CD4-positive, alpha-beta T cell (primary cell): ENCODE measurements around the gene DYSF. TPM values are rescaled to one million over a fixed set of nuclear protein-coding genes. Genes with fewer than 3 reads are reported as not detected.
A peak's percentile ranks its signal among the peaks of the same experiment; 100 is the strongest.

ENCODE experiments used
- ATAC-seq: fragments of 200-7000 bp; cut with Tn5 transposase; one replicate; pipeline ENCODE4 v1.10.0; 2022; ENCODE audit warnings: mild to moderate bottlenecking; ENCODE audit not compliant: poor library complexity
- CTCF ChIA-PET: fragments of 350-600 bp; sonication (Branson Sonifier 250); formaldehyde crosslinking; loops from one replicate; lab custom pipeline; 2021; ENCODE audit warnings: antibody characterized with exemption, inconsistent platforms; lab: Charles Lee
- POLR2A ChIA-PET: fragments of 350-600 bp; sonication (Branson Sonifier 250); formaldehyde crosslinking; loops from one replicate; lab custom pipeline; 2021; ENCODE audit warnings: antibody characterized with exemption, inconsistent platforms; lab: Charles Lee
- DNase-seq, 14 experiments: peaks; one replicate each; pipeline ENCODE4 v3.0.0-alpha.2; 2013 to 2020; ENCODE audit warnings: mixed read lengths in 2 of 14
- H3K27ac ChIP-seq, 2 donors: one replicate each; pipeline versions ENCODE4 v1.5.1 to v1.7.0; 2013; ENCODE audit warnings: low read length in 2 of 2, low read depth in 1 of 2, mild to moderate bottlenecking in 1 of 2
- H3K27me3 ChIP-seq, 2 experiments: 1 replicate in 1 of 2; 2 replicates in 1 of 2; pipeline versions ENCODE4 v1.6.1 to v1.7.0; 2013; ENCODE audit warnings: low read length in 2 of 2, control low read depth in 1 of 2, mild to moderate bottlenecking in 1 of 2, moderate library complexity in 1 of 2; ENCODE audit not compliant: insufficient read depth in 2 of 2, control insufficient read depth in 1 of 2
- H3K36me3 ChIP-seq: one replicate; pipeline ENCODE4 v1.6.1; 2013; ENCODE audit warnings: low read length, control low read depth; ENCODE audit not compliant: insufficient read depth
- H3K4me1 ChIP-seq: one replicate; pipeline ENCODE4 v1.6.1; 2013; ENCODE audit warnings: low read length, control low read depth; ENCODE audit not compliant: insufficient read depth
- H3K4me3 ChIP-seq: one replicate; pipeline ENCODE4 v1.5.1; 2013; ENCODE audit warnings: mild to moderate bottlenecking, low read length, moderate library complexity
- H3K9me3 ChIP-seq, 2 experiments: 1 replicate in 1 of 2; 2 replicates in 1 of 2; pipeline versions ENCODE4 v1.6.1 to v1.7.0; 2013; ENCODE audit warnings: low read length in 2 of 2, mild to moderate bottlenecking in 2 of 2, control low read depth in 1 of 2, moderate library complexity in 1 of 2; ENCODE audit not compliant: control insufficient read depth in 1 of 2, insufficient read depth in 1 of 2
- H3K27ac Mint-ChIP-seq: one replicate; pipeline ENCODE4 v1.8.0; 2020; ENCODE audit warnings: mixed read lengths
- H3K27me3 Mint-ChIP-seq: one replicate; pipeline ENCODE4 v1.8.0; 2021; ENCODE audit warnings: mixed read lengths
- H3K36me3 Mint-ChIP-seq: one replicate; pipeline ENCODE4 v1.8.0; 2021; ENCODE audit warnings: low read depth, mixed read lengths
- H3K4me1 Mint-ChIP-seq: one replicate; pipeline ENCODE4 v1.8.0; 2021; ENCODE audit warnings: low read depth, mixed read lengths
- H3K4me3 Mint-ChIP-seq: one replicate; pipeline ENCODE4 v1.8.0; 2020; ENCODE audit warnings: mild to moderate bottlenecking, mixed read lengths
- H3K9me3 Mint-ChIP-seq: one replicate; pipeline ENCODE4 v1.8.0; 2020; ENCODE audit warnings: mixed read lengths
- intact Hi-C, 2 experiments: fragments of 100-400 bp; cut with DNase I in 1 of 2; cut with micrococcal nuclease in 1 of 2; formaldehyde crosslinking; loops; one replicate each; pipeline versions ENCODE4 v1.15.1 to v1.9.0; 2023 to 2025; cut with DNase I, micrococcal nuclease
- total RNA-seq, 174 experiments: library from RNA in 2 of 174; stranded (reverse) in 2 of 174; gene quantifications; one replicate each; pipeline ENCODE4 v1.2.3 and lab custom pipeline; 2021 to 2026
- TF ChIP-seq, protein P1 (sequence below): fragments of 200-600 bp; IDR thresholded peaks from one replicate; pipeline ENCODE4 v1.8.0; 2022; ENCODE audit warnings: antibody characterized with exemption, mild to moderate bottlenecking

DYSF gene
- total RNA-seq, 2 experiments from 2014 or later, result 0.27 to 0.31 TPM

DNA sequence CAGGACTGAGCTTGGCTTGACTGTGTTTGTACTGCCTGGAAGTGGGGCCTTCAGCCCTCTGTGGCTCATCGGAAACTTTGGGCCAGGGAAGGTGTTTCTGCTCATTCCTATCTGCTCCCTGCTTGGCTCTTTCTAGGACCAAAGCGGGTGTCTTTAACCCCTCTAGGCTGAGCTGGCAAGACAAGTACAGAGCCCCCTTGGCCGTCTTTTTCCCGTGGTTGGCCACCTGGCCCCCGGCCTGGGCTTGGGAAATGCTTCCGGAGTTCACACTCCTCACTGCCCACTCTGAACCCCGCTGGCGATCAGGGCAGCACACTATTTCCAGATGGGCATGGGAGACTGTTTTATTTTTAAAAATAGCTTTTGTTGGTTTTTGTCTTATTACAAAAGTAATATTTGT, 243.0 kb downstream of the DYSF start:
- Mint-ChIP-seq H3K36me3 (no peaks in the 10 kb centered on the region), H3K27me3 (no peaks in the 10 kb centered on the region), H3K4me1 (no peaks in the 10 kb centered on the region), H3K4me3 (no peak overlapping the region), H3K9me3 (no peaks in the 10 kb centered on the region), H3K27ac (no peak overlapping the region)
- ChIA-PET POLR2A (no interaction called here), CTCF (no interaction called here)
- no peaks in the 10 kb centered on the region for H3K36me3 ChIP-seq
- ATAC-seq, result no peak
- H3K9me3 ChIP-seq, result no peaks in the 10 kb centered on the region
- H3K4me3 ChIP-seq, result no peak overlapping the region
- H3K27ac ChIP-seq, result no peak overlapping the region
- DNase-seq, result no peak
- intact Hi-C loops, result no loop called here
- H3K27me3 ChIP-seq, result no peaks in the 10 kb centered on the region
- no peaks in the 10 kb centered on the region for H3K4me1 ChIP-seq
- TF ChIP-seq, protein P1, sequence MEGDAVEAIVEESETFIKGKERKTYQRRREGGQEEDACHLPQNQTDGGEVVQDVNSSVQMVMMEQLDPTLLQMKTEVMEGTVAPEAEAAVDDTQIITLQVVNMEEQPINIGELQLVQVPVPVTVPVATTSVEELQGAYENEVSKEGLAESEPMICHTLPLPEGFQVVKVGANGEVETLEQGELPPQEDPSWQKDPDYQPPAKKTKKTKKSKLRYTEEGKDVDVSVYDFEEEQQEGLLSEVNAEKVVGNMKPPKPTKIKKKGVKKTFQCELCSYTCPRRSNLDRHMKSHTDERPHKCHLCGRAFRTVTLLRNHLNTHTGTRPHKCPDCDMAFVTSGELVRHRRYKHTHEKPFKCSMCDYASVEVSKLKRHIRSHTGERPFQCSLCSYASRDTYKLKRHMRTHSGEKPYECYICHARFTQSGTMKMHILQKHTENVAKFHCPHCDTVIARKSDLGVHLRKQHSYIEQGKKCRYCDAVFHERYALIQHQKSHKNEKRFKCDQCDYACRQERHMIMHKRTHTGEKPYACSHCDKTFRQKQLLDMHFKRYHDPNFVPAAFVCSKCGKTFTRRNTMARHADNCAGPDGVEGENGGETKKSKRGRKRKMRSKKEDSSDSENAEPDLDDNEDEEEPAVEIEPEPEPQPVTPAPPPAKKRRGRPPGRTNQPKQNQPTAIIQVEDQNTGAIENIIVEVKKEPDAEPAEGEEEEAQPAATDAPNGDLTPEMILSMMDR, result no peak

DNA sequence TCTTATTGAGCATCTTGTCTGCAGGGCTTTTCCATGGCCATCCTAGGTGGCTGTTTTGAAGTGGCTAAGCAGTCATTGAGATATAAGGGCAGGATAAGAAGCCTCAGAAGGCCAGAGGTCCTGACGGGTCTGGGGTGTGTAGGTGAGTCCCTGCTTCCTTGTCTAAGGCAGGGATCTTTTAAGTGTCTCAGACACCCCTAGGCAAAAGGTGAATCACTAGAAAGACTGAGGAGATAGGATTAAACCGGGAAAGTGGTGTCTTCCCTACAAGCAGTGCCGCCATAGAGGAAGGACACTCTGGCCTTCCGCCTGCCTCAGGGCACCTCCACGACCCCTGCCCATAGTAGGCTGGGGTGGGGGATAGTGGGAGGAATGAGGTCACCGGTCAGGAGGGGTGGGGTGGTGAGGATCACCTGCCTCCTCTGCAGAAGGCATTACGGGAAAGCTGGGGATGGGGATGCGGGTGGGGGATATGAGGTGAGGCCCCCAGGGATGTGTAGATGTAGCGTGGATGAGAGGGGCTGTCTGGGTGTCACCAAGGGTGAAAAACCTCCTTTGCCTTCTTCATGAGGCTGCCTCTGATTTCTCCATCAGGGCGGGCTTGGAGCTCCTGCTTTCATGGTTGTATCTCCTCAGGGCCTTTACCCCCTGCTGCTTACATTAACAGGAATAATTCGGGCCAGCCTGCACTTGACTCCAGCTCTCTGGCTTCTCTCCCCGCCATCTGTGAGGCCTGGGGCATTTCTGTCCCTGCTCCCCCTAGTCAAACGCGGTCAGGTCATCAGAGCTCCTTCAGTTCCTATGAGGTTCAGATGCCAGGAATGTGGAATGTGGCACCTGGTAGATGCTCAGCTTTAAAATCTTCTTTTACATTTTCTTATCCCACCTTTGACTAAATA, 244.0 kb downstream of the DYSF start:
- no peaks in the 10 kb centered on the region for H3K36me3 Mint-ChIP-seq
- no peaks in the 10 kb centered on the region for H3K9me3 Mint-ChIP-seq
- ChIA-PET POLR2A (no interaction called here), CTCF (no interaction called here)
- H3K27ac ChIP-seq, result no peak overlapping the region
- no peak overlapping the region for H3K4me3 ChIP-seq
- intact Hi-C loops, result no loop called here
- H3K4me3 Mint-ChIP-seq, result no peak overlapping the region
- ATAC-seq (no peak), DNase-seq (no peak)
- no peaks in the 10 kb centered on the region for H3K4me1 ChIP-seq
- no peaks in the 10 kb centered on the region for H3K36me3 ChIP-seq
- no peaks in the 10 kb centered on the region for H3K4me1 Mint-ChIP-seq
- H3K27me3 Mint-ChIP-seq, result no peaks in the 10 kb centered on the region
- no peaks in the 10 kb centered on the region for H3K9me3 ChIP-seq
- H3K27ac Mint-ChIP-seq, result no peak overlapping the region
- H3K27me3 ChIP-seq, result no peaks in the 10 kb centered on the region
- TF ChIP-seq, protein P1, result no peak

DNA sequence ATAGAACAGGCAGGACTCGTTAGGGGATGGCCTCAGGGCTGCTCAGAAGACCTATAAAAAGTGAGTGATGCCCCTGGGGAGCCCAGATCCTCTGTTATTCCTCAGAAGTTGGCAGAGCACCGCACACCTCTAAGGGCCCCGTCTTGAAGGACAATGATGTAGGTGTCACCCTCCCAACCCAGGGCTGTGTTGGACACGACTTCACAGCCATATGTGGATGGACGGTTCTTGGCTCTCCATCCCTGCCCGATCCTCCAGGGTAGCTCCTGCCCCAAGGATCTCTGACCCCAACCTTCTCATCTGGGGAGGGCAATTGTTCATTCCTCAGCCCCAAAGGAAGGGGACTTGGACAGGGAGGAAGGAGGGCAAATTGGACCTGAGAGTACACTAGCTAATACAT, 246.1 kb downstream of the DYSF start:
- H3K27ac ChIP-seq, result no peak overlapping the region
- DNase-seq, result peak in 1 of 14 experiments; percentile 8
- Mint-ChIP-seq H3K4me3 (no peak overlapping the region), H3K9me3 (no peaks in the 10 kb centered on the region), H3K36me3 (no peaks in the 10 kb centered on the region), H3K27me3 (no peaks in the 10 kb centered on the region), H3K27ac (no peak overlapping the region), H3K4me1 (no peaks in the 10 kb centered on the region)
- H3K4me3 ChIP-seq, result no peak overlapping the region
- TF ChIP-seq, protein P1, result no peak
- POLR2A ChIA-PET, result no interaction called here
- no peaks in the 10 kb centered on the region for H3K27me3 ChIP-seq
- no peaks in the 10 kb centered on the region for H3K36me3 ChIP-seq
- H3K9me3 ChIP-seq, result no peaks in the 10 kb centered on the region
- intact Hi-C loops, result no loop called here
- H3K4me1 ChIP-seq, result no peaks in the 10 kb centered on the region
- ATAC-seq, result no peak
- CTCF ChIA-PET, result no interaction called here
